Activated T-cell treated with anti-CD3 and anti-CD28 coated beads, Interleukin-2, amount 50 U/mL, for 1 hour (primary cell): ENCODE data around the gene CYP4B1.
"Not testable (repeated sequence)": the region's sequence is repeated elsewhere in the genome, so short reads cannot be mapped to it uniquely, and the experiment has no call there.

Experiments used
- DNase-seq: peaks from one replicate; pipeline ENCODE4 v3.0.0-alpha.2; 2020

CYP4B1 gene

GRCh38 chr1:46816930-46817329 is 18.1 kb downstream of the CYP4B1 start:
- DNase-seq: no peak

GRCh38 chr1:46817814-46818213 is 19.0 kb downstream of the CYP4B1 start:
- no peak for DNase-seq

DNA sequence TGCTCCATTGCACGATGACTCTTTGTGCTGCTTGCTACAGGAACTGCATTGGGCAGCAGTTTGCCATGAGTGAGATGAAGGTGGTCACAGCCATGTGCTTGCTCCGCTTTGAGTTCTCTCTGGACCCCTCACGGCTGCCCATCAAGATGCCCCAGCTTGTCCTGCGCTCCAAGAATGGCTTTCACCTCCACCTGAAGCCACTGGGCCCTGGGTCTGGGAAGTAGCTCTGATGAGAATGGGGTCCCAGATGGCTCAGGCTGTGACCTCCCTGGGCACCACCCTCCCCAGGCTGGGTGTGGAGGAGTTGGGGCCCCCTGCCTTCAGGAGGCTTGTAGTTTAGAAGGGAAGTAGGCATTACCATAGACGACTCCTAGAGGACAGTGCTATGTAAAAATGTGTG is 19.7 kb downstream of the CYP4B1 start:
- DNase-seq: no peak

DNA sequence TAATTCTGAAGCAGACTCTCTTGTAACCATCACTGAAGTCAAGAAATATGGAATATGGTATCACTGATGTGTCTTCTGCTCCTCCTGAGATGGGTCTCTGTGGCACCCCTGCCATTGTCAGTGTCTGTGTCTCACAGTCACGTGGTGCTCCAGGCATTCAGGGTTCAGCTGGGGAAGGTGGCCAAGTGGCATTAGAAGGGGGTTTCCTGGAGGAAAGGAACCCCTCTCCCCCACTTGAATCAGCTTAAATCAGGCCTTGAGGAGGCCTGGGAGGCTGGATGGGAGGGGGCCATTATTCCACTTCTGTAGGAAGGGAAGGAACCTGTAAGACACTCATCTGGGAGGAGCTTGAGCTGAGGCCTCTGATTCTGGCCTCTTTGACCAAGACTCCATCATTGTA is 20.5 kb downstream of the CYP4B1 start:
- no peak for DNase-seq

GRCh38 chr1:46820076-46820475 is 21.2 kb downstream of the CYP4B1 start:
- no peak for DNase-seq

DNA sequence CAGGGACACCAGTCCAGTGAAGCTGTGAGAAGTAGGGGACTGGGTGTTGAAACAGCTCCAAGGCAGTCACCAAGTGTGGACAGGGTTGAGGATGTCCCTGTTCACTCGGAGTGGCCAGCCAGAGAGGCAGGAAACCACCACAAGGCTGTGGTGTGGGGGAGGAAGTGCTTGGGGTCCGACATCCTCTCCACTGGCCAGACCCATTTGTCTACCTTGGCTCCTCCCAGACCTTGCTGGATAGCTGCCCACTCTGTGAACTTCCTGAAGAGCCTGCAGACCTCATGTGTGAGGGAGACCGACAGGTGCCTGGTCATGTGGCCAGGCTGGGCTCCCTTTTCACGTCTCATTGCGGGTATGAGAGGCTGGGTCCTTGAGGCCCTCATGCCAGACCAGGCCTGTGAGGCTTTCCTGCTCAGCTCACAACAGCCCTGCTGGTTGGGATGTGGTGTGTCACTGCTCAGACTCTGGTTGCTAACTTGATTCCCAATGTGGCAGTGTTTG is 21.8 kb downstream of the CYP4B1 start:
- no peak for DNase-seq

- DNase-seq: no peak
Observed at GRCh38 chr1:46822248-46822826, 23.5 kb downstream of the CYP4B1 start.

GRCh38 chr1:46823151-46823550 is 24.3 kb downstream of the CYP4B1 start:
- no peak for DNase-seq

DNA sequence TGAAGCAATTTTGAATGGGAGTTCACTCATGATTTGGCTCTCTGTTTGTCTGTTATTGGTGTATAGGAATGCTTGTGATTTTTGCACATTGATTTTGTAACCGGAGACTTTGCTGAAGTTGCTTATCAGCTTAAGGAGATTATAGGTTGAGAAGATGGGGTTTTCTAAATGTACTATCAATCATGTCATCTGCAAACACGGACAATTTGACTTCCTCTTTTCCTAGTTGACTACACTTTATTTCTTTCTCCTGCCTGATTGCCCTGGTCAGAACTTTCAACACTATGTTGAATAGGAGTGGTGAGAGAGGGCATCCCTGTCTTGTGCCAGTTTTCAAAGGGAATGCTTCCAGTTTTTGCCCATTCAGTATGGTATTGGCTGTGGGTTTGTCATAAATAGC is 28.0 kb downstream of the CYP4B1 start:
- not testable (repeated sequence) for DNase-seq

DNA sequence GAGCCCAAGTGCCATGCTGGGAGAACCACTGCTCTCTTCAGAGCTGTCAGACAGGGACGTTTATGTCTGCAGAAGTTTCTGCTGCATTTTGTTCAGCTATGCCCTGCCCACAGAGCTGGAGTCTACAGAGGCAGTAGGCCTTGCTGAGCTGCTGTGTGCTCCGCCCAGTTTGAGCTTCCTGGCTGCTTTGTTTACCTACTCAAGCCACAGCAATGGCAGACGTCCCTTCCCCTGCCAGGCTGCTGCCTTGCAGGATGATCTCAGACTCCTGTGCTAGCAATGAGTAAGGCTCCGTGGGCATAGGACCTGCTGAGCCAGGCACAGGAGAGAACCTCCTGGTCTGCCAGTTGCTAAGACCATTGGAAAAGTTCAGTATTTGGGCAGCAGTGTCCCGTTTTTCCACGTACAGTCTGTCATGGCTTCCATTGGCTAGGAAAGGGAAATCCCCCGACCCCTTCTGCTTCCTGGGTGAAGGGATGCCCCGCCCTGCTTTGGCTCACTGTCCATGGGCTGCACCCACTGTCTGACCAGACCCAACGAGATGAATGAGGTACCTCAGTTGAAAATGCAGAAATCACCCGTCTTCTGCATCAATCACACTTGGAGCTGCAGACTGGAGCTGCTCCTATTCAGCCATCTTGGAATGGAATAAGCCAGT is 31.9 kb downstream of the CYP4B1 start:
- DNase-seq: no peak

- not testable (repeated sequence) for DNase-seq
Observed at GRCh38 chr1:46835469-46835868, 36.6 kb downstream of the CYP4B1 start.

- not testable (repeated sequence) for DNase-seq
Observed at GRCh38 chr1:46846386-46846785, 47.5 kb downstream of the CYP4B1 start.

DNA sequence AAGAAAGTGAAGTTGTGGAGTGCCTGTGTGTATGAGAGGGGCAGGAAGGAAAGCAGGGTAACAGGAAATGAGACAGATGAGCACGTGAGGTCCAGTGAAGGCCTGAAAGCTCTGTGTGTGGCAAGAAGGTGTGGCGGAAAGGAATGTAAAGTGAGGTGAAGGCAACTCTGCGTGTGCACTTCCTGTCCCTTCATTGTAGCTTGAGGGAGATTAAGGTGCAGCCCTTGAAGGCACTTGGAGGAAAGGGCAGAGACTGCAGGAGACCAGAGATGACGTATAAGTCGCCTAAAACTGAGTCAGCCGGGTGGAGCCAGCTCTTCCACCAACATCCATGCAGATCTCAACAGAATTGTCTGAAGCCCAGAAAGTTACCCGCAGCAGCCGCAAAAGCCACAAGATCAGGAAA is 58.8 kb downstream of the CYP4B1 start:
- DNase-seq: not testable (repeated sequence)

DNA sequence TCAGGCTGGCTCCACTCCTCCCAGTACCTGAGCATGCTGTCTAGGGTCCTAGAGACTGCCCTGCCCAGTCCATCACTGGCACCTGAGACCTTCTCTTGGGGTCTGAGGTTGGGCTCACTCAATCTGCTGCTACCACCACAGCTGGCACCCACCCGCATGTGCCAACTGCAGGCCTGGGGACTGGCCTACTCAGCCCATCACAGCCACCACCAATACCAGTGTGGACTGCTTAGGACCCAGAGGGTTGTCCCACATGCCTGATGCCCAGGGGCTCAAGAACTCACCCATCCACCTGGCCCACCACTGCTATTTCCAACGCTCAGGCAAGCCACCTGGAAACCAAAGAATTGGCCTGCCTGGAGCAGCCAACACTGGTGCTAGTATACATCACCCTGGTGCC is 63.5 kb downstream of the CYP4B1 start:
- DNase-seq: no peak
